MM.1S (cell line): Measurements from ENCODE around the gene PIEZO1.

Experiments used
- DNase-seq: peaks from one replicate; pipeline ENCODE4 v3.0.0-alpha.2; 2015
- H2AFZ ChIP-seq: fragments of 300-600 bp; sonication (generic); 2 replicates; pipeline ENCODE4 v1.6.0; 2016; ENCODE audit warnings: antibody characterized with exemption, low read length
- H3F3A ChIP-seq: fragments of 300-600 bp; sonication (generic); 2 replicates; pipeline ENCODE4 v1.6.1; 2016; ENCODE audit warnings: mild to moderate bottlenecking, antibody characterized with exemption, low read length, moderate library complexity, mixed read lengths; ENCODE audit not compliant: insufficient read depth
- H3K27ac ChIP-seq: fragments of 300-600 bp; sonication (generic); 2 replicates; pipeline ENCODE4 v1.5.1; 2016; ENCODE audit warnings: mild to moderate bottlenecking, low read length
- H3K27me3 ChIP-seq: fragments of 300-600 bp; sonication (generic); replicated peaks from 2 replicates; pipeline ENCODE4 v1.6.0; 2016; ENCODE audit warnings: low read length; ENCODE audit not compliant: insufficient read depth
- H3K36me3 ChIP-seq: fragments of 300-600 bp; sonication (generic); replicated peaks from 2 replicates; pipeline ENCODE4 v1.6.1; 2016; ENCODE audit warnings: mild to moderate bottlenecking, low read length, mixed read lengths; ENCODE audit not compliant: insufficient read depth
- H3K4me1 ChIP-seq: fragments of 300-600 bp; sonication (generic); 2 replicates; pipeline ENCODE4 v1.6.1; 2016; ENCODE audit warnings: low read length, mixed read lengths
- H3K4me2 ChIP-seq: fragments of 300-600 bp; sonication (generic); 2 replicates; pipeline ENCODE4 v1.6.0; 2016; ENCODE audit warnings: low read depth, low read length
- H3K4me3 ChIP-seq: fragments of 300-600 bp; sonication (generic); 2 replicates; pipeline ENCODE4 v1.5.1; 2016; ENCODE audit warnings: low read length, mixed read lengths
- H3K79me2 ChIP-seq: fragments of 300-600 bp; sonication (generic); 2 replicates; pipeline ENCODE4 v1.6.1; 2016; ENCODE audit warnings: mixed run types, low read length, mixed read lengths
- H3K9ac ChIP-seq: fragments of 300-600 bp; sonication (generic); 2 replicates; pipeline ENCODE4 v1.6.1; 2016; ENCODE audit warnings: low read length, mixed read lengths
- H3K9me2 ChIP-seq: fragments of 300-600 bp; sonication (generic); replicated peaks from 2 replicates; pipeline ENCODE4 v1.6.1; 2016; ENCODE audit warnings: mild to moderate bottlenecking, low read length, mixed read lengths; ENCODE audit not compliant: insufficient read depth
- H3K9me3 ChIP-seq: fragments of 300-600 bp; sonication (generic); replicated peaks from 2 replicates; pipeline ENCODE4 v1.6.1; 2016; ENCODE audit warnings: mild to moderate bottlenecking, low read length, mixed read lengths; ENCODE audit not compliant: insufficient read depth
- H4K20me1 ChIP-seq: fragments of 300-600 bp; sonication (generic); 2 replicates; pipeline ENCODE4 v1.6.1; 2016; ENCODE audit warnings: mild to moderate bottlenecking, low read length, moderate library complexity, mixed read lengths; ENCODE audit not compliant: insufficient read depth
- CTCF ChIP-seq: fragments of 300-600 bp; sonication (generic); IDR thresholded peaks from 2 replicates; pipeline ENCODE4 v1.5.1; 2016; ENCODE audit warnings: antibody characterized with exemption, low read length, mixed read lengths
- EZH2 ChIP-seq: fragments of 300-600 bp; sonication (generic); optimal IDR thresholded peaks from 2 replicates; pipeline ENCODE3; 2017; ENCODE audit warnings: low read depth, mild to moderate bottlenecking, antibody characterized with exemption, low read length, mixed read lengths
- EZH2phosphoT487 ChIP-seq: fragments of 300-600 bp; sonication (generic); IDR thresholded peaks from 2 replicates; pipeline ENCODE4 v1.6.1; 2018; ENCODE audit warnings: antibody characterized with exemption, low read length

Gene PIEZO1

GRCh38 chr16:88762258-88762870 is 22.7 kb downstream of the PIEZO1 start:
- no peak overlapping the region for H3K9ac ChIP-seq
- H4K20me1 ChIP-seq, result peaks cover 17% of the 10 kb centered on the region
- H2AFZ ChIP-seq, result no peak overlapping the region
- no peaks in the 10 kb centered on the region for H3K9me2 ChIP-seq
- TF ChIP-seq CTCF (no peak), EZH2 (no peak), EZH2phosphoT487 (no peak)
- no peak for DNase-seq
- H3K4me2 ChIP-seq, result no peak overlapping the region
- no peaks in the 10 kb centered on the region for H3K36me3 ChIP-seq
- no peaks in the 10 kb centered on the region for H3F3A ChIP-seq
- H3K79me2 ChIP-seq, result peaks cover 96% of the 10 kb centered on the region
- H3K4me3 ChIP-seq, result no peak overlapping the region
- H3K27ac ChIP-seq, result no peak overlapping the region
- no peaks in the 10 kb centered on the region for H3K4me1 ChIP-seq
- no peaks in the 10 kb centered on the region for H3K27me3 ChIP-seq
- no peaks in the 10 kb centered on the region for H3K9me3 ChIP-seq

- Histone ChIP-seq H3K27me3 (no peaks in the 10 kb centered on the region), H3K4me3 (no peak overlapping the region), H2AFZ (no peak overlapping the region), H3K36me3 (no peaks in the 10 kb centered on the region), H3K79me2 (peaks cover 96% of the 10 kb centered on the region), H3K9me3 (no peaks in the 10 kb centered on the region), H3F3A (no peaks in the 10 kb centered on the region), H3K4me2 (no peak overlapping the region), H3K9ac (no peak overlapping the region), H3K4me1 (no peaks in the 10 kb centered on the region), H3K27ac (no peak overlapping the region), H4K20me1 (peaks cover 15% of the 10 kb centered on the region), H3K9me2 (no peaks in the 10 kb centered on the region)
- no peak for DNase-seq
- no peak for TF ChIP-seq CTCF
- TF ChIP-seq EZH2, result no peak
- TF ChIP-seq EZH2phosphoT487, result no peak
Observed at GRCh38 chr16:88761830-88762229, 23.2 kb downstream of the PIEZO1 start.

- Histone ChIP-seq H3K27me3 (no peaks in the 10 kb centered on the region), H3K36me3 (no peaks in the 10 kb centered on the region), H4K20me1 (peaks cover 9% of the 10 kb centered on the region), H3K27ac (no peak overlapping the region), H3K9me3 (no peaks in the 10 kb centered on the region), H3K9me2 (no peaks in the 10 kb centered on the region), H3K4me1 (no peaks in the 10 kb centered on the region), H3K9ac (no peak overlapping the region), H3F3A (no peaks in the 10 kb centered on the region), H2AFZ (no peak overlapping the region), H3K79me2 (peaks cover 91% of the 10 kb centered on the region), H3K4me2 (no peak overlapping the region), H3K4me3 (no peak overlapping the region)
- no peak for DNase-seq
- TF ChIP-seq EZH2, result no peak
- TF ChIP-seq EZH2phosphoT487, result no peak
- no peak for TF ChIP-seq CTCF
Observed at GRCh38 chr16:88761143-88761534, 23.9 kb downstream of the PIEZO1 start.
